ENCODE measurements around the gene APOO.
A peak's percentile ranks its signal among the peaks of the same experiment; 100 is the strongest.

The APOO gene

GRCh38 chrX:23844502-23845138, 63.1 kb downstream of the APOO start:
- Histone ChIP-seq H3K36me3 (ENCODE audit: insufficient read depth, low read length) (no peaks in the 10 kb centered on the region), H3K27me3 (ENCODE audit: insufficient read depth, low read length) (no peaks in the 10 kb centered on the region), H2AFZ (ENCODE audit: low read depth, low read length) (no peak overlapping the region), H3K4me1 (ENCODE audit: insufficient read depth, low read length) (peaks cover 6% of the 10 kb centered on the region), H3K9me3 (ENCODE audit: low read length) (no peaks in the 10 kb centered on the region), H3K4me3 (ENCODE audit: low read length) (no peak overlapping the region)

- H3K4me3 ChIP-seq (ENCODE audit: low read length): no peak overlapping the region
- no peaks in the 10 kb centered on the region for H3K36me3 ChIP-seq (ENCODE audit: insufficient read depth, low read length)
- H3K9me3 ChIP-seq (ENCODE audit: low read length): no peaks in the 10 kb centered on the region
- no peak overlapping the region for H2AFZ ChIP-seq (ENCODE audit: low read depth, low read length)
- H3K4me1 ChIP-seq (ENCODE audit: insufficient read depth, low read length): peaks cover 6% of the 10 kb centered on the region
- no peaks in the 10 kb centered on the region for H3K27me3 ChIP-seq (ENCODE audit: insufficient read depth, low read length)
These were observed 65.8 kb downstream of the APOO start for GRCh38 chrX:23841847-23842522.

DNA sequence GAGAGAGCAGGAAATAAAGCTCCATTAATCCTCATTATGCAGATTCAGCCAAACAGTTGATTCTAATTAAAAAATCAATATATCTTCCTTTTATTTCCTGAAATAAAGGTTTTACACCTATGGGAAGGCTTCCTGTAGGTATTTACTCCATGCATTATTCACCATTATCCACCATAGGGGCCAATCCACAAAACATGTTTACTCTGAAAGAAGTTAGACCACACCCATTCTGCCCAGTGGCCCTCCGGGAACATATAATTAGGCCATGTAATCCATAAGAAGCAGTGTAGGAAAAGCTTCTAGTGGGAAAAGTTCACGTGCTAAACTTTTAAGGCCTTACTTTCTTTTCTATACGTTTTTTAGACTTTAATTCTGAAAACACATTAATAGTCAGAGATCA, 67.1 kb downstream of the APOO start:
- Histone ChIP-seq H3K36me3 (ENCODE audit: insufficient read depth, low read length) (no peaks in the 10 kb centered on the region), H3K4me3 (ENCODE audit: low read length) (no peak overlapping the region), H3K9me3 (ENCODE audit: low read length) (no peaks in the 10 kb centered on the region), H3K4me1 (ENCODE audit: insufficient read depth, low read length) (peaks cover 6% of the 10 kb centered on the region), H2AFZ (ENCODE audit: low read depth, low read length) (no peak overlapping the region), H3K27me3 (ENCODE audit: insufficient read depth, low read length) (no peaks in the 10 kb centered on the region)

- peaks cover 6% of the 10 kb centered on the region for H3K4me1 ChIP-seq (ENCODE audit: insufficient read depth, low read length)
- no peaks in the 10 kb centered on the region for H3K27me3 ChIP-seq (ENCODE audit: insufficient read depth, low read length)
- H2AFZ ChIP-seq (ENCODE audit: low read depth, low read length): no peak overlapping the region
- no peak overlapping the region for H3K4me3 ChIP-seq (ENCODE audit: low read length)
- no peaks in the 10 kb centered on the region for H3K36me3 ChIP-seq (ENCODE audit: insufficient read depth, low read length)
- H3K9me3 ChIP-seq (ENCODE audit: low read length): no peaks in the 10 kb centered on the region
These were observed 68.8 kb downstream of the APOO start for GRCh38 chrX:23838953-23839352.

GRCh38 chrX:23832721-23833120, 75.0 kb downstream of the APOO start:
- Histone ChIP-seq H2AFZ (ENCODE audit: low read depth, low read length) (no peak overlapping the region), H3K9me3 (ENCODE audit: low read length) (no peaks in the 10 kb centered on the region), H3K4me3 (ENCODE audit: low read length) (no peak overlapping the region), H3K4me1 (ENCODE audit: insufficient read depth, low read length) (peaks cover 9% of the 10 kb centered on the region), H3K36me3 (ENCODE audit: insufficient read depth, low read length) (no peaks in the 10 kb centered on the region), H3K27me3 (ENCODE audit: insufficient read depth, low read length) (no peaks in the 10 kb centered on the region)

DNA sequence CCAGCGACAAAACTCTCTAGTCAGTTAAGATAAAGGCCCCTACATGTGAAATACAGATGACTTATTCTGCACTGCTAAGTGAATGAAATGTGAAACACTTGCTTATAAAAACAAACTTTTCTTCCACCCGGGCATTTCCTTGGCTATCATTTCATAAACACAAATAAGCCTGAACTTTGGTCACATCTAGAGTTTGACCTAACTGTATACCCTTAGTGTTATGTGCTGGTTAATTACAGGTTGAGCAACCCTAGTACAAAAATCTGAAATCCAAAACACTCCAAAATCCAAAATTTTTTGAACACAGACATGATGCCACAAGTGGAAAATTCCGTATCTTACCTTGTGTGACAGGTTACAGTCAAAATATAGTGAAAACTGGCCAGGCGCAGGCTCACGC, 78.9 kb downstream of the APOO start:
- no peak overlapping the region for H2AFZ ChIP-seq (ENCODE audit: low read depth, low read length)
- H3K4me1 ChIP-seq (ENCODE audit: insufficient read depth, low read length): peaks cover 9% of the 10 kb centered on the region

DNA sequence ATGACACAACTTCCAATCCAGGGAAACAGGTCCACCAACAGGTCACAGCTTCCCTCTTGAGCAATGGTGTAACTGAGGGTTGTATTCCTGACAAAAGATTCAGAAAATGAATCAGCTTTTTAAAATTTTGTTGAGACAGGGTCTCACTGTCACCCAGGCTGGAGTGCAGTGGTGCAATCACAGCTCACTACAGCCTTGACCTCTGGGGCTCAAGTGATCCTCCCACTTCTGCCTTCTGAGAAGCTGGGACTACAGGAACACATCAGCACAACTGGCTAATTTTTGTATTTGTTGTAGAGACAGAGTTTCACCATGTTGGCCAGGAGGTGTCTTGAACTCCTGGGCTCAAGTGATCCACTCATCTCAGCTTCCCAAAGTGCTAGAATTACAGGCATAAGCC, 81.1 kb downstream of the APOO start:
- Histone ChIP-seq H3K4me3 (ENCODE audit: low read length) (no peak overlapping the region), H3K27me3 (ENCODE audit: insufficient read depth, low read length) (no peaks in the 10 kb centered on the region), H3K9me3 (ENCODE audit: low read length) (no peaks in the 10 kb centered on the region), H3K4me1 (ENCODE audit: insufficient read depth, low read length) (no peaks in the 10 kb centered on the region), H3K36me3 (ENCODE audit: insufficient read depth, low read length) (no peaks in the 10 kb centered on the region), H2AFZ (ENCODE audit: low read depth, low read length) (no peak overlapping the region)

More for the DNA sequence above, 78.9 kb downstream of the APOO start:
- H3K36me3 ChIP-seq (ENCODE audit: insufficient read depth, low read length): no peaks in the 10 kb centered on the region
- no peak overlapping the region for H3K4me3 ChIP-seq (ENCODE audit: low read length)
- H3K9me3 ChIP-seq (ENCODE audit: low read length): no peaks in the 10 kb centered on the region
- no peaks in the 10 kb centered on the region for H3K27me3 ChIP-seq (ENCODE audit: insufficient read depth, low read length)

- Histone ChIP-seq H2AFZ (ENCODE audit: low read depth, low read length) (no peak overlapping the region), H3K9me3 (ENCODE audit: low read length) (no peaks in the 10 kb centered on the region), H3K4me3 (ENCODE audit: low read length) (no peak overlapping the region), H3K27me3 (ENCODE audit: insufficient read depth, low read length) (no peaks in the 10 kb centered on the region), H3K36me3 (ENCODE audit: insufficient read depth, low read length) (no peaks in the 10 kb centered on the region), H3K4me1 (ENCODE audit: insufficient read depth, low read length) (no peaks in the 10 kb centered on the region)
These were observed 81.5 kb downstream of the APOO start for GRCh38 chrX:23826216-23826615.

DNA sequence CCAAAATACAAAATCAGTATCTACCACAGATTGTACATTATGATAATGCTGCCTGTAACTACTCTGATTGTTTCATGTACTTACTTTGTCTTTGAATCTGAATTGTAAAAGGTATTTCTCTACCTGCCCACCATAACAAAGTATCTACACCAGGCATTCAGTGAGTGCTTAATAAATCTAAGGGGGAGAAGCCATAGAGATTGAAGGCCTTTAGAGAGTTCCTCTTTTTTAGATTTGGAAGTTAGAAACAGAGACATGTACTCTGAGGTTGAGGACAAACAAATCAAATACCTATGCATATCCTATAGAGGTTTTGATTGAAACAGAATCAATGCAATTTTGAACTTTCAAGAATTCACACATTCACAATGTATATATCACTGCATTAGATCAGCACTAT, 82.1 kb downstream of the APOO start:
- H3K27me3 ChIP-seq (ENCODE audit: insufficient read depth, low read length): no peaks in the 10 kb centered on the region
- H3K36me3 ChIP-seq (ENCODE audit: insufficient read depth, low read length): no peaks in the 10 kb centered on the region
- no peaks in the 10 kb centered on the region for H3K4me1 ChIP-seq (ENCODE audit: insufficient read depth, low read length)
- no peak overlapping the region for H3K4me3 ChIP-seq (ENCODE audit: low read length)
- no peaks in the 10 kb centered on the region for H3K9me3 ChIP-seq (ENCODE audit: low read length)
- H2AFZ ChIP-seq (ENCODE audit: low read depth, low read length): no peak overlapping the region

DNA sequence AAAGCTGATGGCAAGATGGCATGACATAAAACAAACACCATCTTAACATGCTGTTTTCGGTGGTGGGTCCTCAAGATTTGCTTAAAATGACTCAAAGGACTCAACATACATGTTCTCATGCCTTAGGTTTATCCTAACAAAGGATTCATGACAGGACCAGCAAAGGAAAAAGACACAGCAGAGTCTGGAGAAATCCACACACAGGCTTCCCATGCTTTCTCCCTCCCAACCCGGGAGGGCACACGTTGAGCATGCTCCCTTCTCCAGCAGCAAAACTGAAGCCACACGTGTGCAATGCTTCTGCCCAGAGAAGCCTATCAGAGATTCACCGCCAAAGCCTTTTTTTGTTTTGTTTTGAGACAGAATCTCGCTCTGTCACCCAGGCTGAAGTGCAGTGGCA, 84.9 kb downstream of the APOO start:
- Histone ChIP-seq H3K36me3 (ENCODE audit: insufficient read depth, low read length) (no peaks in the 10 kb centered on the region), H2AFZ (ENCODE audit: low read depth, low read length) (peak overlapping the region; percentile 67), H3K27me3 (ENCODE audit: insufficient read depth, low read length) (no peaks in the 10 kb centered on the region), H3K4me3 (ENCODE audit: low read length) (no peak overlapping the region), H3K9me3 (ENCODE audit: low read length) (no peaks in the 10 kb centered on the region), H3K4me1 (ENCODE audit: insufficient read depth, low read length) (no peaks in the 10 kb centered on the region)

DNA sequence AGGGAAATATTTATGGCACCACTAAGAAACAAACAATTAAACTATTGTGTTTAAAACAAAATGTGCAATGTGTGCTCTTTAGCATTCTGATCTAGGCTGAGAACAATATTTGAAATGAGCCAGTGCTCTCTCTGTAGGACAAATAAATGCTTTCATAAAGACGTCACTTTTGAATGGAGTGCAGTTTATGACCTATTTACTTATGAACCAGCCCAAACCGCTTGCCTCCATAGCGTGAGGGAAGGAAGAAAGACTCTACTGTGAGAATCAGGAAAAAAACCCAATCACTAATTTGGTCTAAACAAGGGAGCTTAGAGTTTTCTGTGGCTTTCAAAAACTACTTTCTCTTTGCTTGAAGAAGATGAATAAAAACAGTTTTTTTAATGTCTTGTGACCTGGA, 85.3 kb downstream of the APOO start:
- H3K4me1 ChIP-seq (ENCODE audit: insufficient read depth, low read length): no peaks in the 10 kb centered on the region
- no peak overlapping the region for H3K4me3 ChIP-seq (ENCODE audit: low read length)
- H2AFZ ChIP-seq (ENCODE audit: low read depth, low read length): peak overlapping the region; percentile 67
- no peaks in the 10 kb centered on the region for H3K36me3 ChIP-seq (ENCODE audit: insufficient read depth, low read length)
- H3K27me3 ChIP-seq (ENCODE audit: insufficient read depth, low read length): no peaks in the 10 kb centered on the region
- no peaks in the 10 kb centered on the region for H3K9me3 ChIP-seq (ENCODE audit: low read length)

DNA sequence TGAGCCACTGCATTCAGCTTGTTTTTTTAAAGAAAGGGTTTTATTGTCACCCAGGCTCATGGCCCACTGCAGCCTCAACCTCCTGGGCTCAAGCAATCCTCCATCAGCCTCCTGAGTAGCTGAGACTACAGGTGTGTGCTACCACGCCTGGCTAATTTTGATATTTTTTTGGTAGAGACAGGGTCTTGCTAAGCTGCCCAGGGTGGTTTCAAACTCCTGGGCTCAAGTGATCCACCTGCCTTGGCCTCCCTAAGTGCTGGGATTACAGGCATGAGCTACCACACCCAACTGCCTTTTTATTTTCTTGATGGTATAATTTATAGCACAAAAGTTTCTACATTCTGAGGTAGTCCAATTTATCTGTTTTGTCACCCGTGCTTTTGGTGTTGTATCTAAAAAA, 85.9 kb downstream of the APOO start:
- no peak overlapping the region for H3K4me3 ChIP-seq (ENCODE audit: low read length)
- H3K4me1 ChIP-seq (ENCODE audit: insufficient read depth, low read length): no peaks in the 10 kb centered on the region
- H3K36me3 ChIP-seq (ENCODE audit: insufficient read depth, low read length): no peaks in the 10 kb centered on the region
- H3K9me3 ChIP-seq (ENCODE audit: low read length): no peaks in the 10 kb centered on the region
- H3K27me3 ChIP-seq (ENCODE audit: insufficient read depth, low read length): no peaks in the 10 kb centered on the region
- no peak overlapping the region for H2AFZ ChIP-seq (ENCODE audit: low read depth, low read length)

- no peaks in the 10 kb centered on the region for H3K36me3 ChIP-seq (ENCODE audit: insufficient read depth, low read length)
- H2AFZ ChIP-seq (ENCODE audit: low read depth, low read length): no peak overlapping the region
- no peaks in the 10 kb centered on the region for H3K27me3 ChIP-seq (ENCODE audit: insufficient read depth, low read length)
- no peaks in the 10 kb centered on the region for H3K9me3 ChIP-seq (ENCODE audit: low read length)
- no peak overlapping the region for H3K4me3 ChIP-seq (ENCODE audit: low read length)
- H3K4me1 ChIP-seq (ENCODE audit: insufficient read depth, low read length): no peaks in the 10 kb centered on the region
These were observed 87.4 kb downstream of the APOO start for GRCh38 chrX:23820235-23820782.

Measured in neuron (in vitro differentiated cells).